Tibial nerve (tissue), 4 donors: ENCODE results near the gene GLS. TPM values are rescaled to one million over a fixed set of nuclear protein-coding genes. Genes with fewer than 3 reads are reported as not detected.

Source experiments
- DNase-seq, 2 donors: peaks; one replicate each; pipeline ENCODE4 v3.0.0-alpha.2; 2019; ENCODE audit warnings: low spot score in 2 of 2
- H3K27ac ChIP-seq, 4 donors: fragments of 200-600 bp; sonication (generic) in 3 of 4; one replicate each; pipeline ENCODE4 v1.5.1; 2017 to 2019; ENCODE audit warnings: mild to moderate bottlenecking in 1 of 4
- H3K27me3 ChIP-seq, 2 donors: fragments of 200-600 bp; sonication (generic) in 1 of 2; one replicate each; pipeline versions ENCODE4 v1.5.1 to v1.6.0; 2017 to 2019
- H3K36me3 ChIP-seq, 3 donors: fragments of 200-600 bp; sonication (generic); one replicate each; pipeline ENCODE4 v1.5.1; 2018 to 2019
- H3K4me1 ChIP-seq, 4 donors: fragments of 200-600 bp; sonication (generic) in 3 of 4; one replicate each; pipeline ENCODE4 v1.5.1; 2017 to 2019
- H3K4me3 ChIP-seq, 4 donors: fragments of 200-600 bp; sonication (generic) in 3 of 4; one replicate each; pipeline ENCODE4 v1.5.1; 2017 to 2019; ENCODE audit warnings: mild to moderate bottlenecking in 1 of 4, moderate library complexity in 1 of 4
- H3K9me3 ChIP-seq, 4 donors: fragments of 200-600 bp; sonication (generic) in 3 of 4; one replicate each; pipeline ENCODE4 v1.5.1; 2017 to 2019
- EP300 ChIP-seq, 2 donors: sonication (generic); formaldehyde crosslinking; IDR thresholded peaks; one replicate each; pipeline ENCODE4 v1.6.1; 2017; ENCODE audit warnings: antibody characterized with exemption in 2 of 2, mild to moderate bottlenecking in 1 of 2
- POLR2A ChIP-seq, 2 donors: fragments of 450-650 bp; IDR thresholded peaks; one replicate each; pipeline ENCODE4 v1.6.1; 2017; ENCODE audit warnings: antibody characterized with exemption in 2 of 2, mild to moderate bottlenecking in 2 of 2, moderate library complexity in 2 of 2
- WGBS, 2 donors: methylation state at CpG; one replicate each; pipeline ENCODE4 v1.1.5; 2018; 5-methylcytosine and 5-hydroxymethylcytosine counted together
- total RNA-seq, 4 donors: library from RNA; depleted of rRNA; stranded (reverse); fragments of >200 nt; gene quantifications; one replicate each; pipeline ENCODE4 v1.1.0, GENCODE V29; 2016
- TF ChIP-seq, protein P1 (sequence below), 5 experiments: fragments of 200-600 bp in 3 of 5; fragments of 450-650 bp in 2 of 5; sonication (generic) in 3 of 5; IDR thresholded peaks; one replicate each; pipeline ENCODE4 v1.5.1; 2016 to 2019; ENCODE audit warnings: antibody characterized with exemption in 5 of 5, mild to moderate bottlenecking in 3 of 5, moderate library complexity in 2 of 5

GLS gene
- total RNA-seq, 4 donors from 2014 or later, result 106 to 164 (median 145) TPM

DNA sequence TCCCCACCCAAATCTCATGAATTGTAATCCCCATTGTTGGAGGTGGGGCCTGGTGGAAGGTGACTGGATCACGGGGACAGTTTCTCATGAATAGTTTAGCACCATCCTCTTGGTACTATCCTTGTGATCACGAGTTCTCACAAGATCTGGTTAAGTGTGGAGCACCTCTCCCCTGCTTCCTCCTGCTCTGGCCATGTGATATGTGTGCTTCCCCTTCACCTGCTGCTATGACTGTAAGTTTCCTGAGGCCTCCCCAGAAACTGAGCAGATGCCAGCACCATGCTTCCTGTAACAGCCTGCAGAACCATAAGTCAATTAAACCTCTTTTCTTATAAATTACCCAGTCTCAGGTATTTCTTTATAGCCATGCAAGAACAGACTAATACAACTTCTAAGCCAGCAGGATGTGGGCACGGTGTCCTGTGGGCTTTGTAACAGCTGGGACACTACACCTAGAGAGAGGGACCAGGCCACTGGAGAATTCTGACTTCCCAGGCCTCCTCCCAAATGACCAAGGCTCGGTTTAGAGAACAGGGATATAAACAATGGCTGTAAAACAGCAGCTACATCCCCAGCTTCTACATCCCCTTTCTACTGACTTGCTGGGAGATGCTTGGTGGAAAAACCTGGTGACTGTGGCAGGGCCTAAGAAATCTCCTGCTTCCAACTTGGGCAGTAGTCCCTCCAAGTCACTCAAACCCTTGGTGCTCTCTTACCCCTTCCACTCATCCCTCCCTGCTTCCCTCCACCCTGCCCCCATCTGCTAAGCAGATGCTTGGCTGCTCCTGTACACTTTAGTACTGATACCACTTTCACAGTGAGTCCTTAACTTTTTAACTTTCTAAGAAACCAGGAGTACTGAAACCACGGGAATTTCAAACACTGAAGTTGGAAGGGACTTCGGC lies 123.0 kb downstream of the GLS start:
- H3K4me3 ChIP-seq, result no peak overlapping the region
- DNase-seq, result no peak
- WGBS, 2 donors, result 94 to 97% methylated on average over 6 of the region's 6 CpGs
- H3K36me3 ChIP-seq, result peaks cover 2 to 100% (median 21%) of the 10 kb centered on the region in 3 donors
- peaks cover 0 to 2% (median 0%) of the 10 kb centered on the region in 4 donors for H3K4me1 ChIP-seq
- no peaks in the 10 kb centered on the region for H3K9me3 ChIP-seq
- no peak overlapping the region for H3K27ac ChIP-seq
- H3K27me3 ChIP-seq, result no peaks in the 10 kb centered on the region
- TF ChIP-seq POLR2A (IDR thresholded peaks at IDR 0.05), result no peak
- no peak for TF ChIP-seq EP300 (IDR thresholded peaks at IDR 0.05)
- TF ChIP-seq, protein P1, sequence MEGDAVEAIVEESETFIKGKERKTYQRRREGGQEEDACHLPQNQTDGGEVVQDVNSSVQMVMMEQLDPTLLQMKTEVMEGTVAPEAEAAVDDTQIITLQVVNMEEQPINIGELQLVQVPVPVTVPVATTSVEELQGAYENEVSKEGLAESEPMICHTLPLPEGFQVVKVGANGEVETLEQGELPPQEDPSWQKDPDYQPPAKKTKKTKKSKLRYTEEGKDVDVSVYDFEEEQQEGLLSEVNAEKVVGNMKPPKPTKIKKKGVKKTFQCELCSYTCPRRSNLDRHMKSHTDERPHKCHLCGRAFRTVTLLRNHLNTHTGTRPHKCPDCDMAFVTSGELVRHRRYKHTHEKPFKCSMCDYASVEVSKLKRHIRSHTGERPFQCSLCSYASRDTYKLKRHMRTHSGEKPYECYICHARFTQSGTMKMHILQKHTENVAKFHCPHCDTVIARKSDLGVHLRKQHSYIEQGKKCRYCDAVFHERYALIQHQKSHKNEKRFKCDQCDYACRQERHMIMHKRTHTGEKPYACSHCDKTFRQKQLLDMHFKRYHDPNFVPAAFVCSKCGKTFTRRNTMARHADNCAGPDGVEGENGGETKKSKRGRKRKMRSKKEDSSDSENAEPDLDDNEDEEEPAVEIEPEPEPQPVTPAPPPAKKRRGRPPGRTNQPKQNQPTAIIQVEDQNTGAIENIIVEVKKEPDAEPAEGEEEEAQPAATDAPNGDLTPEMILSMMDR (IDR thresholded peaks at IDR 0.05), result no peak

DNA sequence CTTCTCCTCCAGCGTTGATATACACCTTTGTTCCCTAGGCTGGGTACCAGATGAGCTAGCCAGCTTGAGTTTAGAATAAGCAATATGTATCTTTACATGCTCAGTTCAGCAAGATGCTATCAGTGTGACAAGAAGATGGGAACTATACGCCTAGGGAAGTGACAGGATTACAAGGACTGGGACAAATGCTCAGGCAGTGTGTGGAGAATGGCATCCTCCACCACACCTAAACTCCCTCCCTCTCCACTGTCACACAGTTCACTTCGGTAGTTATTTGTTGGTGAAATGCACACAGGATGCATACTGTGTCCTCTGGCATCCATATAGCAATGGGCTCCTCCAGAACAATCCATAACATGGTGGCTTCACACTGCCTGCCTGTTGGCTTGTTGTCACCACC lies 125.7 kb downstream of the GLS start:
- Histone ChIP-seq H3K27me3 (no peaks in the 10 kb centered on the region), H3K9me3 (no peaks in the 10 kb centered on the region), H3K27ac (no peak overlapping the region), H3K4me1 (peaks cover 0 to 16% (median 5%) of the 10 kb centered on the region in 4 donors), H3K36me3 (peaks cover 2 to 81% (median 21%) of the 10 kb centered on the region in 3 donors), H3K4me3 (no peak overlapping the region)
- 95 to 96% methylated on average over 3 of the region's 3 CpGs for WGBS, 2 donors
- TF ChIP-seq POLR2A (IDR thresholded peaks at IDR 0.05), result no peak
- no peak for TF ChIP-seq EP300 (IDR thresholded peaks at IDR 0.05)
- TF ChIP-seq, protein P1 (IDR thresholded peaks at IDR 0.05), result no peak
- no peak for DNase-seq

DNA sequence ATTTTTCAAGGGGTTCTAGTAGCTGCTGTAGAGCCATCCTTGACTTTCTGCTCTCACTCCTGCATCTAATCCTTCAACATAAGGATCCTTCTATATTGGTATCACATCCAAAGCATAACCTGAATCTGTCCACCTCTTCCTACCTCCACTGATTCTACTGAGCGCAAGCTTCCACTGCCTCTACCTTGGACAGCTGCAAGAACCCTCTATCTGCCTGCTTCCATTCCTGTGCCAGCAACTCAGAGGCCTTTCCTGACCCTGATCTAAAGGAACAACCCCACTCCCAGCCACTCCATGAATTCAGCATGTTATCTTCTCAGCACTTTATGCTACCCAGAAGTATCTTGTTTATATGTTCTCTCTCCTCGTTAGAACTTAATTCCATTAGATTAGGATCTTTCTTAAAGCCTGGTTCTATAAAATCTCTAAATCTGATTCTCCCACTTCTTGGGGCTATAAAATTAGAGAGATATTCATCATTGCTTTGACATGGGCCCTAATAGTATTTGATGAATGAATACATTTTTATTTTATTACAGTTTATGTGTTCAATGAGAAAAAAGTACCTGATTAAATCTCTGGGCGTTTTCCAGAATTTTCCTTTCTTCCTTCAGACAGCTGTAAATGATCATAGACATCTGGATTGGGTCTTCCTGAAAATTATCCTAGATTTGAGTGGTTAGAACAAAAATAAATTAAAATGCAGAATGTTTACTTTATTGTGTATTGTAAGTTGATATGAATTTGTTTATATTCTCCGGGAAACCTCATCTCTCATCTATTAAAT lies 126.6 kb downstream of the GLS start:
- TF ChIP-seq, protein P1 (IDR thresholded peaks at IDR 0.05), result no peak
- TF ChIP-seq POLR2A (IDR thresholded peaks at IDR 0.05), result no peak
- TF ChIP-seq EP300 (IDR thresholded peaks at IDR 0.05), result no peak
- no peak overlapping the region for H3K4me3 ChIP-seq
- no peak for DNase-seq
- H3K4me1 ChIP-seq, result peaks cover 0 to 25% (median 9%) of the 10 kb centered on the region in 4 donors
- 94 to 95% methylated on average over 4 of the region's 4 CpGs for WGBS, 2 donors
- peaks cover 2 to 72% (median 25%) of the 10 kb centered on the region in 3 donors for H3K36me3 ChIP-seq
- H3K27ac ChIP-seq, result no peak overlapping the region
- H3K27me3 ChIP-seq, result no peaks in the 10 kb centered on the region
- H3K9me3 ChIP-seq, result no peaks in the 10 kb centered on the region

DNA sequence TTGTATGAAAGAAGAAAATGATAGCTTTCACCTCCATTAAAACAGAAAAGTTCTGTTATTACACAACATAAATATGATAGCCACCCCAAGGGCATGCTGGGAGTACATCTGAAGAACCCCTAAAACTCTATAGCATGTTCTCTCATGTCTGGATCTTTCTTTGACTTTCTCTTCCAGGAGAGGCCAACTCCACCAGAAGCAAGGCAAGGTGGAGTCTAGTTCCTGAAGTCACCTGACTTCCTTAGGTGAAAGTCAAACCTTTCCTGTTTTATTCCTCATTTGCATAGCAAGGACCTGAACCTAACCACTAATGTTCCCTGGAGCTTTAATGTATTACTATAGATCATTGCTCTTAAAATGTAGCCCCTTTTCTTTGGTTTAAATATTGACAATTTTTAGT lies 127.7 kb downstream of the GLS start:
- DNase-seq, result no peak
- H3K27me3 ChIP-seq, result no peaks in the 10 kb centered on the region
- H3K9me3 ChIP-seq, result no peaks in the 10 kb centered on the region
- H3K27ac ChIP-seq, result no peak overlapping the region
- H3K4me3 ChIP-seq, result no peak overlapping the region
- TF ChIP-seq, protein P1 (IDR thresholded peaks at IDR 0.05), result no peak
- TF ChIP-seq POLR2A (IDR thresholded peaks at IDR 0.05) (no peak), EP300 (IDR thresholded peaks at IDR 0.05) (no peak)
- H3K36me3 ChIP-seq, result peaks cover 2 to 61% (median 25%) of the 10 kb centered on the region in 3 donors
- H3K4me1 ChIP-seq, result peaks cover 0 to 36% (median 15%) of the 10 kb centered on the region in 4 donors
